OCI-LY3 (cell line): ENCODE results near the gene SUPT6H.

Source experiments
- CTCF ChIP-seq: fragments of 200-600, 300-600 bp; sonication (generic); IDR thresholded peaks from 2 replicates; pipeline ENCODE4 v1.5.1; 2014; ENCODE audit warnings: antibody characterized with exemption, low read length, low read depth
- EZH2phosphoT487 ChIP-seq: fragments of 200-600 bp; shearing (Covaris generic); IDR thresholded peaks from 2 replicates; pipeline ENCODE4 v1.6.1; 2018; ENCODE audit warnings: antibody characterized with exemption, mixed run types, low read depth

GRCh38 chr17:28698253-28698941, 36.4 kb downstream of the SUPT6H start:
- TF ChIP-seq CTCF (no peak), EZH2phosphoT487 (no peak)
